GM23338 (cell line): ENCODE data around the gene MCMBP. TPM values are rescaled to one million over a fixed set of nuclear protein-coding genes. Genes with fewer than 3 reads are reported as not detected.
"Not testable (repeated sequence)": the region's sequence is repeated elsewhere in the genome, so short reads cannot be mapped to it uniquely, and the experiment has no call there.

Source experiments
- ATAC-seq: fragments of 200-7000 bp; cut with Tn5 transposase; 3 replicates; pipeline ENCODE4 v1.9.1; 2020
- DNase-seq: peaks from one replicate; pipeline ENCODE4 v3.0.0-alpha.2; 2015; ENCODE audit warnings: low spot score
- H2AFZ ChIP-seq: fragments of 200-600 bp; sonication (generic); 2 replicates; pipeline ENCODE4 v1.8.0; 2016; ENCODE audit warnings: antibody characterized with exemption, mild to moderate bottlenecking, moderate library complexity
- H3F3A ChIP-seq: fragments of 200-600 bp; sonication (generic); replicated peaks from 2 replicates; pipeline ENCODE4 v1.8.0; 2017; ENCODE audit warnings: antibody characterized with exemption, mixed run types, low read depth
- H3K27ac ChIP-seq: fragments of 200-600 bp; sonication (generic); 2 replicates; pipeline ENCODE4 v1.6.1; 2016; ENCODE audit warnings: low read depth
- H3K27me3 ChIP-seq: fragments of 200-600 bp; sonication (generic); 2 replicates; pipeline ENCODE4 v1.8.0; 2016; ENCODE audit warnings: mild to moderate bottlenecking, mixed run types, moderate library complexity; ENCODE audit not compliant: insufficient read depth
- H3K36me3 ChIP-seq: fragments of 200-600 bp; sonication (generic); 2 replicates; pipeline ENCODE4 v1.8.0; 2016; ENCODE audit warnings: mild to moderate bottlenecking; ENCODE audit not compliant: insufficient read depth
- H3K4me1 ChIP-seq: fragments of 200-600 bp; sonication (generic); 2 replicates; pipeline ENCODE4 v1.8.0; 2016; ENCODE audit warnings: mild to moderate bottlenecking, moderate library complexity; ENCODE audit not compliant: insufficient read depth
- H3K4me2 ChIP-seq: fragments of 200-600 bp; sonication (generic); 2 replicates; pipeline ENCODE4 v1.7.1; 2017; ENCODE audit warnings: mixed run types
- H3K4me3 ChIP-seq: fragments of 200-600 bp; sonication (generic); 2 replicates; pipeline ENCODE4 v1.6.1; 2016; ENCODE audit warnings: mixed run types
- H3K79me2 ChIP-seq: fragments of 200-600 bp; sonication (generic); replicated peaks from 2 replicates; pipeline ENCODE4 v1.8.0; 2017; ENCODE audit warnings: mild to moderate bottlenecking; ENCODE audit not compliant: insufficient read depth
- H3K9me2 ChIP-seq: fragments of 200-600 bp; sonication (generic); 2 replicates; pipeline ENCODE4 v1.8.0; 2017; ENCODE audit not compliant: insufficient read depth
- H4K20me1 ChIP-seq: fragments of 200-600 bp; sonication (generic); replicated peaks from 2 replicates; pipeline ENCODE4 v1.8.0; 2017; ENCODE audit warnings: mild to moderate bottlenecking; ENCODE audit not compliant: insufficient read depth
- H3K27ac Mint-ChIP-seq: 2 replicates; pipeline ENCODE4 v1.8.0; 2020; ENCODE audit warnings: inconsistent platforms, mild to moderate bottlenecking, moderate library complexity, mixed read lengths
- H3K27me3 Mint-ChIP-seq: 3 replicates; pipeline ENCODE4 v1.8.0; 2022; ENCODE audit warnings: low read depth, mild to moderate bottlenecking, moderate library complexity, mixed read lengths, inconsistent platforms; ENCODE audit not compliant: insufficient read depth, poor library complexity
- H3K36me3 Mint-ChIP-seq: 3 replicates; pipeline ENCODE4 v1.8.0; 2021; ENCODE audit warnings: low read depth, mild to moderate bottlenecking, inconsistent platforms, moderate library complexity, mixed read lengths
- H3K4me1 Mint-ChIP-seq: 3 replicates; pipeline ENCODE4 v1.8.0; 2020; ENCODE audit warnings: mild to moderate bottlenecking, inconsistent platforms, mixed read lengths
- H3K4me3 Mint-ChIP-seq: 3 replicates; pipeline ENCODE4 v1.8.0; 2021; ENCODE audit warnings: moderate library complexity, mild to moderate bottlenecking, inconsistent platforms, mixed read lengths
- H3K9me3 Mint-ChIP-seq: 3 replicates; pipeline ENCODE4 v1.8.0; 2020; ENCODE audit warnings: moderate library complexity, mild to moderate bottlenecking, inconsistent platforms, mixed read lengths
- ETS1 ChIP-seq: IDR thresholded peaks from 2 replicates; pipeline ENCODE4 v1.6.1; 2016; ENCODE audit warnings: antibody characterized with exemption
- EZH2 ChIP-seq: fragments of 200-600 bp; sonication (generic); IDR thresholded peaks from one replicate; pipeline ENCODE4 v1.8.0; 2017; ENCODE audit warnings: antibody characterized with exemption, mild to moderate bottlenecking, low read depth; ENCODE audit not compliant: unreplicated experiment
- EZH2phosphoT487 ChIP-seq: fragments of 200-600 bp; sonication (generic); IDR thresholded peaks from one replicate; pipeline ENCODE4 v1.8.1; 2018; ENCODE audit warnings: antibody characterized with exemption; ENCODE audit not compliant: unreplicated experiment
- JUNB ChIP-seq: IDR thresholded peaks from one replicate; pipeline ENCODE4 v1.6.1; 2016; ENCODE audit warnings: antibody characterized with exemption; ENCODE audit not compliant: unreplicated experiment
- POLR2AphosphoS5 ChIP-seq: IDR thresholded peaks from 2 replicates; pipeline ENCODE4 v1.6.1; 2016; ENCODE audit warnings: antibody characterized with exemption, low read depth
- STAT1 ChIP-seq: IDR thresholded peaks from one replicate; pipeline ENCODE4 v1.6.1; 2016; ENCODE audit warnings: antibody characterized with exemption; ENCODE audit not compliant: unreplicated experiment
- ZNF114 ChIP-seq: fragments of 250-450 bp; sonication (Bioruptor Pico); IDR thresholded peaks from 2 replicates; pipeline ENCODE4 v1.5.0; 2020; ENCODE audit warnings: mild to moderate bottlenecking, moderate library complexity
- ZNF462 ChIP-seq: fragments of 250-450 bp; sonication (Bioruptor Pico); IDR thresholded peaks from 2 replicates; pipeline ENCODE4 v1.5.0; 2020; ENCODE audit warnings: mild to moderate bottlenecking, moderate library complexity
- polyA plus RNA-seq: library from polyadenylated mRNA; unstranded; fragments of >200 nt; fragmentation: Nextera tagmentation; extraction: Ambion mirVana; gene quantifications from 2 replicates; pipeline ENCODE4 v1.2.1, GENCODE V29; 2016
- total RNA-seq: library from RNA; depleted of rRNA; stranded (reverse); fragments of >200 nt; shearing (Covaris generic); gene quantifications from 2 replicates; pipeline ENCODE4 v1.2.3, GENCODE V29; 2014

Gene MCMBP
- total and polyA plus RNA-seq, 2 experiments from 2014 or later: 30.9 to 76.6 TPM

GRCh38 chr10:119908166-119908565 is 35.5 kb upstream of the MCMBP start:
- no peak overlapping the region for H3K27ac ChIP-seq
- H3K27ac Mint-ChIP-seq: no peak overlapping the region
- H3K36me3 Mint-ChIP-seq: peaks cover 70% of the 10 kb centered on the region
- H3K27me3 Mint-ChIP-seq: no peaks in the 10 kb centered on the region
- DNase-seq (no peak), ATAC-seq (no peak)
- no peak overlapping the region for H3K4me3 ChIP-seq
- peaks cover 4% of the 10 kb centered on the region; the same call in 1 of the 2 replicates for H4K20me1 ChIP-seq
- H3K79me2 ChIP-seq: 0 out of 2 replicates have a peak, but pooled peaks cover 3% of the 10 kb centered on the region
- no peaks in the 10 kb centered on the region for H3K4me1 ChIP-seq
- no peak for TF ChIP-seq ZNF114 (CRISPR knock-in tag)
- TF ChIP-seq ETS1: no peak
- no peak for TF ChIP-seq JUNB
- TF ChIP-seq EZH2: no peak
- TF ChIP-seq EZH2phosphoT487: no peak
- TF ChIP-seq POLR2AphosphoS5: no peak
- no peak for TF ChIP-seq STAT1
- TF ChIP-seq ZNF462: no peak
- H3K27me3 ChIP-seq: no peaks in the 10 kb centered on the region
- H3K4me2 ChIP-seq: no peak overlapping the region
- H3F3A ChIP-seq: no peaks in the 10 kb centered on the region
- H3K9me2 ChIP-seq: no peaks in the 10 kb centered on the region
- peaks cover 51% of the 10 kb centered on the region for H3K36me3 ChIP-seq
- H3K9me3 Mint-ChIP-seq: no peaks in the 10 kb centered on the region; the same call in 2 of the 3 replicates
- no peaks in the 10 kb centered on the region for H3K4me1 Mint-ChIP-seq
- no peak overlapping the region for H2AFZ ChIP-seq
- no peak overlapping the region for H3K4me3 Mint-ChIP-seq

GRCh38 chr10:119907695-119908094 is 35.1 kb upstream of the MCMBP start:
- not testable (repeated sequence) for H4K20me1 ChIP-seq, H3K9me2 ChIP-seq, H3K4me2 ChIP-seq, H2AFZ ChIP-seq, H3K27ac Mint-ChIP-seq, H3K27ac ChIP-seq, H3K27me3 ChIP-seq, H3K4me1 Mint-ChIP-seq, H3K4me3 ChIP-seq, H3F3A ChIP-seq, H3K9me3 Mint-ChIP-seq, H3K27me3 Mint-ChIP-seq, ATAC-seq, H3K4me1 ChIP-seq, H3K4me3 Mint-ChIP-seq, DNase-seq, H3K79me2 ChIP-seq
- H3K36me3 ChIP-seq: peaks cover 50% of the 10 kb centered on the region
- H3K36me3 Mint-ChIP-seq: peaks cover 70% of the 10 kb centered on the region
